ENCODE data around the gene STK39. TPM values are rescaled to one million over a fixed set of nuclear protein-coding genes. Genes with fewer than 3 reads are reported as not detected.

The STK39 gene
- polyA plus RNA-seq, 2 of the 4 experiments (the other 2 are of a cell fraction) = 14.2 to 27.2 TPM

DNA sequence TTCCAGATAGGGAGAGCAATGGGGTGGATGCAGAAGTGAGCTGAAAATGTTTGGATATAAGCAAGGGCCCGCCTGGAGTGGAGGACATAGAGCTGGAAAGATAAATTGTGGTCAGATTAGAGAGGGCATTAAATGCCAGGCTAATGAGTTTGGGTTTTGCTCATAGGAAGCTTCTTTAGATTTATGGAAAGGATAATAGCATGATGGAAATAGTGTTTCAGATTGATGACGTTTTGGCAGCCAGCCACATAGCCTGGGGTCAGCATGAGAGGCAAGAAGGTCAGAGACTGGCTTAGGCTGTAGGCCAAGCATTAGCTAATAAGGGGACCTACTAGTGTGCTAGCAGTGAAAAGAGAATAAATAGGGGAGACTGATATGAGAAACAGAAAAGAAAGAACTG lies 321.6 kb downstream of the STK39 start:
- H3K4me1 ChIP-seq = no peaks in the 10 kb centered on the region
- ChIA-PET CTCF (interaction anchor here (0.6 kb wide), 1 partner anchor 1353 kb away, joined by 3 read pairs; no protein-coding TSS in a partner anchor), POLR2A (no interaction called here)
- no peak overlapping the region for H3K4me3 ChIP-seq
- no peak overlapping the region for H3K4me2 ChIP-seq
- 13% methylated on average over 2 of the region's 2 CpGs for WGBS (ENCODE audit: missing lambda C conversion rate)
- H3K9me3 ChIP-seq = no peaks in the 10 kb centered on the region
- DNase-seq (ENCODE audit: low read depth in 1 of 2, low spot score in 1 of 2) (no peak), ATAC-seq (no peak), FAIRE-seq (no peak)
- TF ChIP-seq TP53 (CRISPR knock-in tag; IDR thresholded peaks at IDR 0.05) = no peak
- no peak for TF ChIP-seq CEBPB (IDR thresholded peaks at IDR 0.05)
- TF ChIP-seq SMC3 (IDR thresholded peaks at IDR 0.05) = no peak
- no peak for TF ChIP-seq SREBF2 (IDR thresholded peaks at IDR 0.05)
- no peak for TF ChIP-seq CHD4 (IDR thresholded peaks at IDR 0.05; ENCODE audit: borderline replicate concordance)
- no peak for TF ChIP-seq RAD21 (conservative IDR thresholded peaks at IDR 0.05 in 1 of 2, IDR thresholded peaks at IDR 0.05 in 1 of 2)
- TF ChIP-seq POLR2AphosphoS2 (conservative IDR thresholded peaks at IDR 0.05; ENCODE audit: low read length) = no peak
- no peak for TF ChIP-seq FOXS1 (CRISPR knock-in tag; IDR thresholded peaks at IDR 0.05)
- no peak for TF ChIP-seq ZFP36 (IDR thresholded peaks at IDR 0.05; ENCODE audit: borderline replicate concordance, partially characterized antibody)
- TF ChIP-seq ESRRA (IDR thresholded peaks at IDR 0.05; ENCODE audit: borderline replicate concordance, low read length) = no peak
- no peak overlapping the region for H3K27ac ChIP-seq

DNA sequence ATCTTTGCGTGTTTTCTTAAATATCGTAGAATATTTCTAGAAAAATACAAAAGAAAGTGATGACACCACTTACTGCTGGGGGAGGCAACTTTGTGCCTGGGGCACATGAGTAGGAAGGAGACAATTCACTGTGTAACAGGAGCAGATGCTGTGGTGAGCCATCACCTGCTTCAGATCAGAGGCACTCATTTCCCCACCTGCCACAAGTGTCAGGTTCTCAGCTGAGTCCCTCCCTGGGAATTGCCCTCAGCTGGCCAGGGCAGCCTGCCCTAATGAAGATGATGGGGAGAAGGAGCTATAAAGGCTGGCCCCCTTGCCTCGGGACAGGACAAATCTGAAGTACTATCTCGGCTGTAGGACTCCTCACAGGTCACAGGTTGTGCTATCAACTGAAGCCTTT lies 322.8 kb downstream of the STK39 start:
- DNase-seq (ENCODE audit: low read depth in 1 of 2, low spot score in 1 of 2) = no peak
- no peak for TF ChIP-seq CHD4 (IDR thresholded peaks at IDR 0.05; ENCODE audit: borderline replicate concordance)
- TF ChIP-seq MYC (IDR thresholded peaks at IDR 0.05; ENCODE audit: borderline replicate concordance, low read length) = no peak
- TF ChIP-seq, protein P1, sequence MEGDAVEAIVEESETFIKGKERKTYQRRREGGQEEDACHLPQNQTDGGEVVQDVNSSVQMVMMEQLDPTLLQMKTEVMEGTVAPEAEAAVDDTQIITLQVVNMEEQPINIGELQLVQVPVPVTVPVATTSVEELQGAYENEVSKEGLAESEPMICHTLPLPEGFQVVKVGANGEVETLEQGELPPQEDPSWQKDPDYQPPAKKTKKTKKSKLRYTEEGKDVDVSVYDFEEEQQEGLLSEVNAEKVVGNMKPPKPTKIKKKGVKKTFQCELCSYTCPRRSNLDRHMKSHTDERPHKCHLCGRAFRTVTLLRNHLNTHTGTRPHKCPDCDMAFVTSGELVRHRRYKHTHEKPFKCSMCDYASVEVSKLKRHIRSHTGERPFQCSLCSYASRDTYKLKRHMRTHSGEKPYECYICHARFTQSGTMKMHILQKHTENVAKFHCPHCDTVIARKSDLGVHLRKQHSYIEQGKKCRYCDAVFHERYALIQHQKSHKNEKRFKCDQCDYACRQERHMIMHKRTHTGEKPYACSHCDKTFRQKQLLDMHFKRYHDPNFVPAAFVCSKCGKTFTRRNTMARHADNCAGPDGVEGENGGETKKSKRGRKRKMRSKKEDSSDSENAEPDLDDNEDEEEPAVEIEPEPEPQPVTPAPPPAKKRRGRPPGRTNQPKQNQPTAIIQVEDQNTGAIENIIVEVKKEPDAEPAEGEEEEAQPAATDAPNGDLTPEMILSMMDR (IDR thresholded peaks at IDR 0.05) = no peak
- TF ChIP-seq TP53 (CRISPR knock-in tag; IDR thresholded peaks at IDR 0.05) = no peak
- WGBS (ENCODE audit: missing lambda C conversion rate) = 60% methylated on average over 4 of the region's 4 CpGs
- ATAC-seq = no peak
- Histone ChIP-seq H3K9me3 (no peaks in the 10 kb centered on the region), H3K4me1 (no peaks in the 10 kb centered on the region), H3K4me3 (no peak overlapping the region), H3K4me2 (no peak overlapping the region), H3K27ac (no peak overlapping the region)
- no peak for FAIRE-seq
- ChIA-PET CTCF (no interaction called here), POLR2A (no interaction called here)

DNA sequence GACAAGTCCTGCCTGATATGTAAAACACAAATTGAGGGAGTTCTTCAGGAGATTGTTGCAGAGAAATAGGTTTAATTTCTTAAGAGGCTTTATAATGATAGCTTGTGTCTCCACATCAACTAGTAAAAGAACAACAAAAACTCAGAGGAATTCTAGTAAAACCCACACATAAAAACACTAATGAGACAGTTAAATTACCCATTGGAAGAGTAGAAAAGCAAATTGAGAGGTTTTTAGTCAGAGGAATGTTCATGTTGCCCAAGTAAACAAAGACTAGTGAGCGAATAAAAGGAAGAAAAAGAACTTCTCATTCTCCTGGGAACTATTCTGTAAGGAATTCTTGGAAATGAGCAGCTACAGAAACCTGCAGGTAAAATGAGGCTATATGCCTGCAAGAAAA lies 330.6 kb downstream of the STK39 start:
- no peak overlapping the region for H3K27ac ChIP-seq
- no peaks in the 10 kb centered on the region for H3K9me3 ChIP-seq
- WGBS (ENCODE audit: missing lambda C conversion rate) = 41% methylated on average over 1 of the region's 1 CpG
- ChIA-PET POLR2A (no interaction called here), CTCF (no interaction called here)
- ATAC-seq (no peak), DNase-seq (ENCODE audit: low read depth in 1 of 2, low spot score in 1 of 2) (no peak), FAIRE-seq (no peak)
- no peaks in the 10 kb centered on the region for H3K4me1 ChIP-seq
- H3K4me3 ChIP-seq = no peak overlapping the region
- TF ChIP-seq, protein P1 (IDR thresholded peaks at IDR 0.05) = no peak
- TF ChIP-seq, protein P2, sequence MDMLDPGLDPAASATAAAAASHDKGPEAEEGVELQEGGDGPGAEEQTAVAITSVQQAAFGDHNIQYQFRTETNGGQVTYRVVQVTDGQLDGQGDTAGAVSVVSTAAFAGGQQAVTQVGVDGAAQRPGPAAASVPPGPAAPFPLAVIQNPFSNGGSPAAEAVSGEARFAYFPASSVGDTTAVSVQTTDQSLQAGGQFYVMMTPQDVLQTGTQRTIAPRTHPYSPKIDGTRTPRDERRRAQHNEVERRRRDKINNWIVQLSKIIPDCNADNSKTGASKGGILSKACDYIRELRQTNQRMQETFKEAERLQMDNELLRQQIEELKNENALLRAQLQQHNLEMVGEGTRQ (IDR thresholded peaks at IDR 0.05) = no peak
- no peak for TF ChIP-seq HOXB5 (CRISPR knock-in tag; IDR thresholded peaks at IDR 0.05)
- no peak for TF ChIP-seq HOXB13 (CRISPR knock-in tag; IDR thresholded peaks at IDR 0.05; ENCODE audit: low read depth)
- no peak for TF ChIP-seq HDAC2 (IDR thresholded peaks at IDR 0.05)
- TF ChIP-seq ESRRA (IDR thresholded peaks at IDR 0.05; ENCODE audit: borderline replicate concordance, low read length) = no peak
- no peak for TF ChIP-seq EHF (CRISPR knock-in tag; IDR thresholded peaks at IDR 0.05)
- TF ChIP-seq RAD21 (conservative IDR thresholded peaks at IDR 0.05 in 1 of 2, IDR thresholded peaks at IDR 0.05 in 1 of 2) = no peak
- no peak for TF ChIP-seq HEYL (CRISPR knock-in tag; IDR thresholded peaks at IDR 0.05)
- TF ChIP-seq, protein P3, sequence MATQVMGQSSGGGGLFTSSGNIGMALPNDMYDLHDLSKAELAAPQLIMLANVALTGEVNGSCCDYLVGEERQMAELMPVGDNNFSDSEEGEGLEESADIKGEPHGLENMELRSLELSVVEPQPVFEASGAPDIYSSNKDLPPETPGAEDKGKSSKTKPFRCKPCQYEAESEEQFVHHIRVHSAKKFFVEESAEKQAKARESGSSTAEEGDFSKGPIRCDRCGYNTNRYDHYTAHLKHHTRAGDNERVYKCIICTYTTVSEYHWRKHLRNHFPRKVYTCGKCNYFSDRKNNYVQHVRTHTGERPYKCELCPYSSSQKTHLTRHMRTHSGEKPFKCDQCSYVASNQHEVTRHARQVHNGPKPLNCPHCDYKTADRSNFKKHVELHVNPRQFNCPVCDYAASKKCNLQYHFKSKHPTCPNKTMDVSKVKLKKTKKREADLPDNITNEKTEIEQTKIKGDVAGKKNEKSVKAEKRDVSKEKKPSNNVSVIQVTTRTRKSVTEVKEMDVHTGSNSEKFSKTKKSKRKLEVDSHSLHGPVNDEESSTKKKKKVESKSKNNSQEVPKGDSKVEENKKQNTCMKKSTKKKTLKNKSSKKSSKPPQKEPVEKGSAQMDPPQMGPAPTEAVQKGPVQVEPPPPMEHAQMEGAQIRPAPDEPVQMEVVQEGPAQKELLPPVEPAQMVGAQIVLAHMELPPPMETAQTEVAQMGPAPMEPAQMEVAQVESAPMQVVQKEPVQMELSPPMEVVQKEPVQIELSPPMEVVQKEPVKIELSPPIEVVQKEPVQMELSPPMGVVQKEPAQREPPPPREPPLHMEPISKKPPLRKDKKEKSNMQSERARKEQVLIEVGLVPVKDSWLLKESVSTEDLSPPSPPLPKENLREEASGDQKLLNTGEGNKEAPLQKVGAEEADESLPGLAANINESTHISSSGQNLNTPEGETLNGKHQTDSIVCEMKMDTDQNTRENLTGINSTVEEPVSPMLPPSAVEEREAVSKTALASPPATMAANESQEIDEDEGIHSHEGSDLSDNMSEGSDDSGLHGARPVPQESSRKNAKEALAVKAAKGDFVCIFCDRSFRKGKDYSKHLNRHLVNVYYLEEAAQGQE (IDR thresholded peaks at IDR 0.05) = no peak
- no peak for TF ChIP-seq MYC (IDR thresholded peaks at IDR 0.05; ENCODE audit: borderline replicate concordance, low read length)
- no peak for TF ChIP-seq EP300 (IDR thresholded peaks at IDR 0.05)
- no peak for TF ChIP-seq TP53 (CRISPR knock-in tag; IDR thresholded peaks at IDR 0.05)
- no peak for TF ChIP-seq POLR2A (IDR thresholded peaks at IDR 0.05; ENCODE audit: low read length)
- no peak for TF ChIP-seq JUNB (IDR thresholded peaks at IDR 0.05)
- TF ChIP-seq ZSCAN20 (CRISPR knock-in tag; IDR thresholded peaks at IDR 0.05) = no peak
- TF ChIP-seq JUN (IDR thresholded peaks at IDR 0.05) = no peak
- TF ChIP-seq MAFK (IDR thresholded peaks at IDR 0.05; ENCODE audit: partially characterized antibody) = no peak
- no peak for TF ChIP-seq RCOR1 (IDR thresholded peaks at IDR 0.05; ENCODE audit: low read depth, low read length)
- TF ChIP-seq NFE2L2 (conservative IDR thresholded peaks at IDR 0.05; ENCODE audit: low read length) = no peak
- no peak overlapping the region for H3K4me2 ChIP-seq

All from A549 (cell line).